ENCODE measurements around the gene TSNAXIP1.

The TSNAXIP1 gene

GRCh38 chr16:67856927-67857546, 50.3 kb downstream of the TSNAXIP1 start:
- Histone ChIP-seq H3K27me3 (no peaks in the 10 kb centered on the region), H3K4me3 (ENCODE audit: low read depth, low read length) (no peak overlapping the region), H3K36me3 (peaks cover 30% of the 10 kb centered on the region), H3K9me3 (no peaks in the 10 kb centered on the region), H3K4me1 (no peaks in the 10 kb centered on the region)
- DNase-seq: no peak
- no peak for TF ChIP-seq CTCF (IDR thresholded peaks at IDR 0.05; ENCODE audit: low read depth, low read length)

DNA sequence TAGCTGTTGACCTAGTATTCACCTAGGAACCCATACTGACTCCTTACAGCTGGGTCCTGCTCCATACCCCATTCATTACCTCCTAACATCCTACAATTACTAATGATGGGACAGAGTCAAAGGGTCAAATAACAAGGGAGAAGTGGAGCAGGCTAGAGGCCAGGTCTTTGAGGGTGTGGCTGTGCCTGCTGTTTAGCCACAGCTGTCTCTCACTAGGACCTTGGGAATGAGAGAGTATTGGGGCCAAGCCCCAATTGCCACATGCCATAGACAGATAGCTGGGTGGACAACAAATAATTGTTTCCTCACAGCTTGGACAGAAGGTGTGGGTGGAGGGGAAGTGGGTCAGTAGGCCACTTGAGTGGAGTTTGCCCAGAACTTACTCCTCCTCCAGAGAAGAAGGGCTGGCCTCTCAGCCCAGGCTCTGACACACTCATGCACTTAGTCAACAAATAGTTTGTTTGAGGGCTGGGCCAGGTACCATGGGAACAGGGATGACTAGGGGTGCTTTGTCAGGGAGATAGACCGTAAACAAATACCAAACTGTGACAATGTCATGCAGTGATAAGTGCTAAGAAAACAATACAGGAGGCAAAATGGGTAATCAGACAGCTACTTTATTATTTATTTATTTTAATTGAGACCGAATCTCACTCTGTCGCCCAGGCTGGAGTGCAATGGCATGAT, 51.0 kb downstream of the TSNAXIP1 start:
- no peak for TF ChIP-seq CTCF (IDR thresholded peaks at IDR 0.05; ENCODE audit: low read depth, low read length)
- Histone ChIP-seq H3K9me3 (no peaks in the 10 kb centered on the region), H3K4me1 (no peaks in the 10 kb centered on the region), H3K27me3 (no peaks in the 10 kb centered on the region), H3K36me3 (peaks cover 30% of the 10 kb centered on the region), H3K4me3 (ENCODE audit: low read depth, low read length) (no peak overlapping the region)
- no peak for DNase-seq

DNA sequence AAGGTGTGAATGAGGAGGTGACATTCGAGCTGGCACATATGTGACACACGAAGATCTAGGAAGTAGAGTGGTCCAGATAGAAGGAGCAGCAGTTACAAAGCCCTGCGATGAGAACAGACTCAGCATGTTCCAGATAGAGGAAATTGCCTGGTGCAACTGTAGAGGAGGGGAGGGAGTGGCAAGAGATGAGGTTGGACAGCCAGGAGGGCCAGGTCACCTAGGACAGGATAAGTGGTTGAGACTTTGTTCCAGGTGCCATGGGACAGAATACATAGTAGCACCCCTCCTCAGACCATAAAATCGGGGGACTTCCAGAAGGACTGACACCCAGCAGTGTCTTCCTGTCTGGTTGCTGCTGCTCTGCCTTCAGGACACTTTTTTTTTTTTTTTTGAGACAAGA, 51.8 kb downstream of the TSNAXIP1 start:
- peaks cover 30% of the 10 kb centered on the region for H3K36me3 ChIP-seq

DNA sequence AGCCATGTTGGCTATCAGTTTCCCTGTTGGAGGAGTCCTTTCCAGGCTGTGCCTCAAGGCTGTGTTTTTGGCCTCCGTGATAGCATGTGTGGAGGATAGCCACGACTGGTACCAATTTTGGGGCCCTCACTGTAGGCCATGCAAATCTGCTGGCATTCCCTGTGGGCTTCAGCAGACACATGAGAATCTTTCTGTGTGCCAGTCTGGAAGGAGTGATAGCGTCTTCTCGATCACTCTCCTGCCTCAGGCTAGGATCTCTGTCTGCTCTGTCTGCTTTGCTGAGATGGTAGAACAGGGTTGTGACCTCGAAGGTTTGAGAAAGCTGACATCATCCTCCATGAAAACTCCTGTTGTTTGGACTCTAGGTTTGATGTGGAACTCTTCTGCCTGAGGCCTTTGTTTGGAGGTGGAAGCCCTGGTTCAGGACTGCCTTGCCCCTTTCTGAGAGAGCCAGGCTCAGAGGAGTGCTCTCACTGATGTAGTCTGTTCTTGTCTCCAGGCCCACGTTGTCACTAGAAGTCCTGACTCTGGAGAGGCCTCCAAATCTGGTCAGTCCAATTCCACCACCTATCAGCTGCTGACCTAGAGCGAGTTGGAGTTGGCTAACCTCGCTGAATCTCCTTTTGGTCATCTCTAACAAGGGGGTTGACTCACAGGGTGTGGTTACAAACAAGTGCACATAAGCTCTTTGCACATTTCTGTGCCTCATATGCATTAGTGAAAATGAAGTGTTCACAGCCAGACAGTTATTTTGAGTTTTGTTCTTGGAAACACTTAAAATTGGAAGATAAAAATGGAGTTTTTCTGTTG, 54.1 kb downstream of the TSNAXIP1 start:
- Histone ChIP-seq H3K4me3 (ENCODE audit: low read depth, low read length) (no peak overlapping the region), H3K9me3 (no peaks in the 10 kb centered on the region), H3K36me3 (peaks cover 34% of the 10 kb centered on the region), H3K4me1 (no peaks in the 10 kb centered on the region), H3K27me3 (no peaks in the 10 kb centered on the region)
- no peak for DNase-seq
- no peak for TF ChIP-seq CTCF (IDR thresholded peaks at IDR 0.05; ENCODE audit: low read depth, low read length)

More for the DNA sequence above, 51.8 kb downstream of the TSNAXIP1 start:
- DNase-seq: no peak
- Histone ChIP-seq H3K27me3 (no peaks in the 10 kb centered on the region), H3K4me3 (ENCODE audit: low read depth, low read length) (no peak overlapping the region), H3K4me1 (no peaks in the 10 kb centered on the region), H3K9me3 (no peaks in the 10 kb centered on the region)
- no peak for TF ChIP-seq CTCF (IDR thresholded peaks at IDR 0.05; ENCODE audit: low read depth, low read length)

GRCh38 chr16:67861877-67862276, 55.2 kb downstream of the TSNAXIP1 start:
- no peak overlapping the region for H3K4me3 ChIP-seq (ENCODE audit: low read depth, low read length)
- no peaks in the 10 kb centered on the region for H3K27me3 ChIP-seq
- peaks cover 38% of the 10 kb centered on the region for H3K36me3 ChIP-seq
- no peak for DNase-seq
- no peak for TF ChIP-seq CTCF (IDR thresholded peaks at IDR 0.05; ENCODE audit: low read depth, low read length)
- no peaks in the 10 kb centered on the region for H3K4me1 ChIP-seq
- no peaks in the 10 kb centered on the region for H3K9me3 ChIP-seq
